ENCODE measurements around the gene CD209.

CD209 gene

DNA sequence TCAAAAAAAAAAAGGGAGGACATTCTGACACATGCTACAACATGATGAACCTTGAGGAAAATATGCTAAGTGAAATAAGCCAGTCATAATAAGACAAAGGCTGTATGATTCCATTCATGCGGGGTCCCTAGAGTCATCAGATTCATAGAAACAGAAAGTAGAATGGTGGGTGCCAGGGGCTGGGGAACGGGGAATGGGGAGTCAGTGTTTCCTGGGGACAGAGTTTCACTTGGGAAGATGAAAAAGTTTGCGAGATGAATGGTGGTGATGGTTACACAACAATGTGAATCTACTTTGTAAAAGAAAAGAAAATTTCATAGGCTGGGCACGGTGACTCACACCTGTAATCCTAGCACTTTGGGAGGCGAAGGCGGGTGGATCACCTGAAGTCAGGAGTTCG, 9.3 kb downstream of the CD209 start:
- DNase-seq (ENCODE audit: low read depth), result no peak

DNA sequence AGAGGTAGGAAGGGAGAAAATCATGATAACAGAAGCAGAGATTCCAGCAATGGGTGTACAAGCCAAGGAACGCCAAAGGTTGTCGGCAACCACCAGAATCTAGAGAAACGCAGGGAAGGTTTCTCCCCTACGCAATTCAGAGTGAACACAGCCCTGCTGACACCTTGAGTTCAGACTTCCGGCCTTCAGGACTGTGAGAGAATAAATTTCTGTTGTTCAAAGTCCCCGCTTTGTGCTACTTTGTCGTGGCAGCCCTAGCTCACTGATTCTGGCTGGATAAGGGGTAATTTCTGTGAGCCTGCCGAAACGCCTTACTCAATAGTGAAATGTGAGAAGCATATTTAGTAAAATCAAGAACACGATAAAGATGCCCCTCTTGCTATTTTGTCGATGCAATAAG, 10.1 kb downstream of the CD209 start:
- no peak for DNase-seq (ENCODE audit: low read depth)

- no peak for DNase-seq (ENCODE audit: low read depth)
These were observed 11.2 kb downstream of the CD209 start for GRCh38 chr19:7736148-7736547.

DNA sequence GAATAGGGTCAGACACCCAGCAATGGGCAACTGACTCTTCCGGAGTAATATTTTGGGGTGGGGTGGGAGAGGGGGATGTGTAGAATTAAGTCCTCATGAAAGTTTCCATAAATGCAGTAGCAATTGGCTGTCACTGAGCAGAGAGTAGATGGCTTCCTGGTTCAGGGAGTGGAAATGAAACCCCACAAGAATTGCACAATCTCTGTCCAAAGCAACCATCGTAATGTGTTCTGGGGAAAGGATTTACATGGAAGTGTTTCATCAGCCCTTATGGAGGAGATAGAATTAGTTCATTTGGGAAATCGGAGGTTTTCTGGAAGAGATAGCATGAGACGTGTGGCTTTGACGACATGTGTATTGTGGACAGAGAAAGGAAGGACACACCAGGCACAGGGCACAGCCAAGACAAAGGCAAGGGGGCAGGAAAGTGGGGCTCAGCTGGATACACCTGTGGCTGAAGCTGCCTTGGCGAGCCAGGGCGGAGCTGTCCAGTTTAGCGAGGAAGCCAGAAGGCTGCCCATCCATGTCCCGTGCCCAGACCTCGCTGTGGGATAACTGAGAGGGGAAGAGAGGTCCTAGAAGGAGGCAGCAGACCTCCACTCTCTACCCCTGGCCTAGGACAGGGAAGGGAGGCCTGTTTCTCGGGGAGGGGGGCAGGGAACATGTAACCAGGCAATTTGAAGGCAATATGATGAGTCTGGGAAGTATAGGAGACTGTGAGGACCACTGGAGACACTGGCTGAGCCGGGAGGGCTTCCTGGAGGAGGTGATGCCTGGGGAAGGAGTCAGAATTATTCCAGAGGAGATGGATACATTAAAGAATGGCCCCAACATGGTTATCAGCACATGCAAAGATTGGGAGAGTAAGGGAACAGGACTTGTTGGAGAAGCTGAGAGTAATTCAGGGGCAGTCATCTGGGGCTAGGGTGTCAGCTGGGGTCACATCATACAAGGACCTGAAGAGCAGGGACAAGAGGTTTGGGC, 12.8 kb downstream of the CD209 start:
- no peak for DNase-seq (ENCODE audit: low read depth)

- DNase-seq (ENCODE audit: low read depth), result no peak
These were observed 14.0 kb downstream of the CD209 start for GRCh38 chr19:7733376-7733775.

DNA sequence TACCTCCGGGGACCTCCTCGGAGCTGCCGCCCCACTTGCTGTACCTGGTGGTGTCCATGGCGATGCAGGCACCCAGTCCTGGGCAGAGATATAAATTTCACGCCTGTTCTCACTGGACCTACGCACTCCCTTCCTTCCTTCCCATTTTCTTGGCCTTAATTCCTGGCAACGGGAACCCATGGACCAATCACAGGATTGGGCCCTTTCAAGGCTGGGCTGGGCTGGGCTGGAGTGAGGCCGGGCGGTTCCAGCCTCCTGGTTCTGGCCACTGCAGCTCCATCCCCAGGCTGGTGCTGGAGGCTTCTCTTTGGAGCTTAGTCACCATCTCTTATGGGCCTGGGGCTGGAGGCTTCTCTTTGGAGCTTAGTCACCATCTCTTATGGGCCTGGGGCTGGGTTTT, 15.3 kb downstream of the CD209 start, which contains the start of gene CLEC4G:
Gene CLEC4G, minus strand, starts transcription at position 66 of the 400 bp plus-strand sequence. Its CDS starts 8 bp downstream, at position 58.
- DNase-seq (ENCODE audit: low read depth), result no peak

- DNase-seq (ENCODE audit: low read depth), result no peak
These were observed 15.7 kb downstream of the CD209 start for GRCh38 chr19:7731615-7732014.

DNA sequence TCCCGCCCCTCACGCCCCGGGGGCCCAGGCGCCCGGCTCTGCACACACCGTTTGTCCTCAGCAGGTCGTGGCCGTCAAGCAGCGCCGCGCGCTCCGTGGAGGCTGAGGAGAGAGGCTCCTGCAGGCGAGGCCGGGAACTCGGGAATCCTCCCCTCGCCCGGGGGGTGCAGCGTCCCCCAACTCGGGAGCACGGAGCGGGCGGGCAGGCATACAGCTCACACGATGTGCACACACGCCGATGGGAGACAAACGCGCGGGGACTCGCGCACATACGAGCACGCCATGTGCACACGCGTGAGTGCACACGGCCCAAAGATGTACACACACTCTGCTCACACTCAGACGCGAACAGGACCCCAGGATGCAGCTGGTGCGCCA, 16.1 kb downstream of the CD209 start:
- DNase-seq (ENCODE audit: low read depth), result no peak

GRCh38 chr19:7730286-7731217, 16.8 kb downstream of the CD209 start:
- no peak for DNase-seq (ENCODE audit: low read depth)

DNA sequence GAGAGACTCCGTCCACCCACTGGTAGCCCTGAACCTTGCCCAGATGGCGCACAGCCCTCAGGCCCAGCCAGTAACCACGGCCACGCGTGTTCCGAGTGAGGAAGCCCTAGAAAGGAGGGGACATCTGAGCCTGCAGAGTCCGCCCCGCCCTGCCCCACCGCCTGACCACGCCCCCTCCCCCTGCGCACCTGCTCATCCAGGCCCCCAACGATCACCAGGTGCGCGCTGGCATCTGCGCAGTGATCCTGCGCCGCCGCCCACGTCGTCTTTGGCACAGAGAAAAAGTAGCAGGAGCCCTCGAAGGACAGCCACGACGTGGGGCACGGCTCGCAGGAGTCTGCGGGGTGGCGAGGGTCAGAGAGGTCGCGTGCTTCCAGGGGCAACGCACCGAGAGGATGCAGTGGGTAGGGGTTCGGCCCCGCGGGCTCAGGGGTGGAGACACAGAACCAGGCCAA, 17.5 kb downstream of the CD209 start:
- no peak for DNase-seq (ENCODE audit: low read depth)

DNA sequence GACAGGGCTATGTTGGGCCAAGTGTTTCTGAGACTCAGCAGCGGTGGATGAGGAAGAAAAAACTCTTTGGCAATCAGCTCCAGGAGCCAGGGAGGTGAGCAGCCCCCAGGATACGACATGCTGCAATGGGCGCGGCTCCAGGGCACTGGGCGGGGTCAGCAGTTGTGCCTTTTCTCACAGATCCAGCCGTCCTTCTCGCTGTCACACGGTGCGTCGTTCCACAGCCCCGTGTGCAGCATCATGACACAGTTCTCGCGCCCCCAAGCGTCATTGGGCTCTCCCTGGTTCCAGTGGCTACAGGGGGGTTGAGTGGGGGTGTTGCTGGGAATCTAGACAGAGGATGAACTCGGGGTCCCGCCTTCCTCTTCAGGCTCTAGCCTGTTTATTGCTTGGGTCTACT, 18.1 kb downstream of the CD209 start:
- DNase-seq (ENCODE audit: low read depth), result no peak

- no peak for DNase-seq (ENCODE audit: low read depth)
These were observed 21.5 kb downstream of the CD209 start for GRCh38 chr19:7725791-7726190.

GRCh38 chr19:7722231-7722651, 25.1 kb downstream of the CD209 start:
- no peak for DNase-seq (ENCODE audit: low read depth)

DNA sequence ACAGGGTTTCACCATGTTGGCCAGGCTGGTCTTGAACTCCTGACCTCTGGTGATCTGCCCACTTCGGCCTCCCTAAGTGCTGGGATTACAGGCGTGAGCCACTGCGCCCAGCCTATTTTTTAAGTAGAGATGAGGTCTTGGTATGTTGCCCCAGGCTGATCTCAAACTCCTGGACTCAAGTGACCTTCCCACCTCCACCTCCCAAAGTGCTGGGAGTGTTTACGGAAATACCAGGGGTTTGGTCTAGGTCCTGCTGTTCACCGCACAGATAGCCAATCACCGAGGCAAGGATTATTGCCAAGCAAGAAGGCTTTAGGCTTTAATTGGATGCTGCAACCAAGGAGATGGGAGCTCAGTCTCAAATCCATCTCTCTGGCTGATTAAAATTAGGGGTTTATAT, 27.0 kb downstream of the CD209 start:
- DNase-seq (ENCODE audit: low read depth), result no peak

DNA sequence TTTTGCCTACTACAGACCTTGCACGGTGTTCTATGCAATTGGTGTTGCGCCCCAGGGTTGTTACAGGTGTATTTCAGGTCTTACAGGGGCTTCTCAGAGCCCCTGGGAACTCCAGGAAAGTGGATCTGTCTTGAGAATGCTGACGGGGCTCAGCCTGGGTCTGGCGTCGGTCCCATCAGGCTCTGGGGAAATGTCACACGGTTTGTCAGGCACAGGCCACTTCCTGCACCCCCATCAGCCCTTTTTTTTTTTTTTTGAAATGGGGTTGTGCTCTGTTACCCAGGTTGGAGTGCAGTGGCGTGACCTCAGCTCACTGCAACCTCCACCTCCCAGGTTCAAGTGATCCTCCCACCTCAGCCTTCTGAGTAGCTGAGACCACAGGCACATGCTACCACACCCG, 28.7 kb downstream of the CD209 start:
- no peak for DNase-seq (ENCODE audit: low read depth)

DNA sequence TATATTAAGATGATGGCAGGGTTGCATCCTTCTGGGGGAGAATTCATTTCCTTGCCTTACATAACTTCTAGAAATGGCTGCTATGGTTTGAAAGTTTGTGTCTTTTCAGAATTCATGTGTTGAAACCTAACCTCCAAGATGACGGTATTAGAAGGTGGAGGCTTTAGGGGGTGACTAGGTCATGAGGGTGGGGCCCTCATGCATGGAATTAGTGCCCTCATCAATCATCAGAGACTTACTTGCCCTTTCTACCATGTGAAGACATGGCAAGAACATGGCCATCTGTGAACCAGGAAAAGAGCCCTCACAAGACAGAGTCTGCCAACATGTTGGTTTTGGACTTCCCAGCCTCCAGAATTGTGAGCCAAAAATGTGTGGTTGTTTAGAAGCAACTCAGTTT, 30.6 kb downstream of the CD209 start:
- no peak for DNase-seq (ENCODE audit: low read depth)

- no peak for DNase-seq (ENCODE audit: low read depth)
These were observed 31.7 kb downstream of the CD209 start for GRCh38 chr19:7715671-7716070.

- no peak for DNase-seq (ENCODE audit: low read depth)
These were observed 36.7 kb downstream of the CD209 start for GRCh38 chr19:7710616-7711015.

DNA sequence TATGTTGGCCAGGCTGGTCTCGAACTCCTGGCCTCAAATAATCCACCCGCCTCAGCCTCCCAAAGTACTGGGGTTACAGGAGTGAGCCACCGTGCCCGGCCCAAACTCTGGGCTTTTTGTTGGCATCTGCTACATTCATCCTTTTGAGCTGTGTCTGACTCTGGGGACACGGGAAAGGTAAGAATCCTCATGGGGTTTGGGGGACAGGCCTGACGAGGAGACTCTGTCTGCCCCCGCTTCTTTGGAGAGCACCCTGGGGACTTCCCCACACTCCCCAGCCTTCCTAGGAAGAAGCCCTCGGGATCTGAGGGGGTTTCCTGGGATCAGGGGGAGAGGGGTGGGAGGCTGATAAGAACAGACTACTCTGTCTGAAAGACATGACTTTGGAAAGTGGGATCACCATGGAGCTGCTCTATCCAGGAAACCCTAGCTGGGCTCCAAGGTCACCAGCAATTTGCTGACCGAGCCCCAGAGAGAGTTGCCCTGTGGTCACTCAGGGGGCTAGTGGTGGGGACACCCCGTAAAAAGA, 37.3 kb downstream of the CD209 start:
- DNase-seq (ENCODE audit: low read depth), result no peak

- DNase-seq (ENCODE audit: low read depth), result no peak
These were observed 40.3 kb downstream of the CD209 start for GRCh38 chr19:7706955-7707456.

DNA sequence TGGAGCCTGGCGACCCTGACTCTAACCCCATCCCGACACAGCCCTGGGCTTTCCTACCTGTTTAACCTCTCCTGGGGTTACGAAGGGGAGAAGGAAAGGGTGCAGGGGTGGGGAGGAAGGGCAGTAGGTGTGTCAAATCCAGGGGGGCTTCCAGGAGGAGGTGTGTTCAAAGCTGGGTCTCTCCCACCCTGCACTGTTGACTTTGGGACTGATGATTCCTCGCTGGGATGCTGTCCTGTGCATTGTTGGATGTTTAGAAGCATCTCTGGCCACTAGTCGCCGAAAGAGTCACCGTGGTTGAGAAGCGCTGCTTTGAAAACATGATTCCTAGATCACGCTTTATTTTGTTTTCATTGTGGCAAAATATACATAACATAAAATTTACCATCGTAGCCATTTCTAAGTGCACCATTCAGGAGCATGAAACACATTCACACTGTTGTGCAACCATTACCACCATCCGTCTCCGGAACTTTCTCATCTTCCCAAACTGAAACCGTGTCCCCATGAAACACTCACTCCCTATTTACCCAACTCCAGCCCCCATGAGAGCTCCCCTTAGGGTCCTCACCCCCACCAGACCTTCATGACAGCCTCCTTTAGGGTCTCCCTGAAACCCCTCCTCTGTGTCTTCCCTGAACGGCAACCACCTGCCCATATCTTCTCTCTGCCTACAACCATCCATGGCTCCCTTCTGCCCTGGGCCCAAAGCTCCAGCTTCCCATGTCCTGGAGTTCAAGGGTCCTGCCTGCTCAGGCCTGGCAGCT, 41.0 kb downstream of the CD209 start:
- DNase-seq (ENCODE audit: low read depth), result no peak

All from HS-27A (cell line).